GM10266 (cell line): ENCODE data around the gene ODF2.

Experiments
- DNase-seq: peaks from one replicate; pipeline ENCODE4 v3.0.0; 2012; ENCODE audit errors: extremely low spot score
- TF ChIP-seq, protein P1 (sequence below): IDR thresholded peaks from 2 replicates; pipeline ENCODE4 v1.5.1; 2012; ENCODE audit warnings: mild to moderate bottlenecking, low read depth; ENCODE audit not compliant: control insufficient read depth, insufficient read depth; ENCODE audit errors: missing control alignments

ODF2 gene

DNA sequence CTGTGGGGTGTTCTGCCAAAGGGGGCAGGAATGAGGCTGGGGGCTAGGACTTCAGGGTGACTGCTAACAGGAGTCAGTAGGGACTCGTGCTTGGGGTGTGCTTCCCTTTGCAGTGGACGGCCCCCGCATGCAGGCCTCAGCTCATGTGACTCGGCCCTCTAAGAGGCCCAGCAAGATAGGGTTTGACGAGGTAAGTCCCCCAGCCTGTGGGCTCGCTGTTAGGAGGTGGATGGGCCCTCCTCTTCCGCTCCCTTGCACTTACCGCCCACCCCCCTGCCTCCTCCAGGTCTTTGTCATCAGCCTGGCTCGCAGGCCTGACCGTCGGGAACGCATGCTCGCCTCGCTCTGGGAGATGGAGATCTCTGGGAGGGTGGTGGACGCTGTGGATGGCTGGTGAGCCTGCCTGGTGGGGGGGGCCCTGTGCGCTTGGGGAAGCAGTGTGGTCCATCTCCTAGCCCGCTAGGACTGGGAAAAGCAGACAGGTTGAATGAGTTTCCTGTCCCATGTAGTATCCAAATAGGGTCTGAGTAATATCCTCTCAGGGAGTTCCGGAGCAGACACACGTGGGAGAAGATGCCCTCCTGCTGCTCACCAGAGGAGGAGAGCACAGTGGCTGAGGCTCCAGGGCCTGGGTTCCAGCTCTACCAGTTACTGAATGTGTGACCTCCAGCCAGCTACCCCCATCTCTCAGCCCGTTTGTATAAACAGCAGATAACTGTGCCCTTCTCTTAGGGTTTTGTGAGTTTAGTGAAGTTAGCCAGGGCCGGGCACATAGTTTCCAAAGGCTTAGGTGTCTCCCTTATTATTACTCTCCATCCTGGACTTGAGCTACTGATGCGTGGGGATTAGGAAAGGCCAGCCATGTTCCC lies 26.9 kb upstream of the ODF2 start:
- TF ChIP-seq, protein P1, sequence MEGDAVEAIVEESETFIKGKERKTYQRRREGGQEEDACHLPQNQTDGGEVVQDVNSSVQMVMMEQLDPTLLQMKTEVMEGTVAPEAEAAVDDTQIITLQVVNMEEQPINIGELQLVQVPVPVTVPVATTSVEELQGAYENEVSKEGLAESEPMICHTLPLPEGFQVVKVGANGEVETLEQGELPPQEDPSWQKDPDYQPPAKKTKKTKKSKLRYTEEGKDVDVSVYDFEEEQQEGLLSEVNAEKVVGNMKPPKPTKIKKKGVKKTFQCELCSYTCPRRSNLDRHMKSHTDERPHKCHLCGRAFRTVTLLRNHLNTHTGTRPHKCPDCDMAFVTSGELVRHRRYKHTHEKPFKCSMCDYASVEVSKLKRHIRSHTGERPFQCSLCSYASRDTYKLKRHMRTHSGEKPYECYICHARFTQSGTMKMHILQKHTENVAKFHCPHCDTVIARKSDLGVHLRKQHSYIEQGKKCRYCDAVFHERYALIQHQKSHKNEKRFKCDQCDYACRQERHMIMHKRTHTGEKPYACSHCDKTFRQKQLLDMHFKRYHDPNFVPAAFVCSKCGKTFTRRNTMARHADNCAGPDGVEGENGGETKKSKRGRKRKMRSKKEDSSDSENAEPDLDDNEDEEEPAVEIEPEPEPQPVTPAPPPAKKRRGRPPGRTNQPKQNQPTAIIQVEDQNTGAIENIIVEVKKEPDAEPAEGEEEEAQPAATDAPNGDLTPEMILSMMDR: no peak
- DNase-seq: no peak

DNA sequence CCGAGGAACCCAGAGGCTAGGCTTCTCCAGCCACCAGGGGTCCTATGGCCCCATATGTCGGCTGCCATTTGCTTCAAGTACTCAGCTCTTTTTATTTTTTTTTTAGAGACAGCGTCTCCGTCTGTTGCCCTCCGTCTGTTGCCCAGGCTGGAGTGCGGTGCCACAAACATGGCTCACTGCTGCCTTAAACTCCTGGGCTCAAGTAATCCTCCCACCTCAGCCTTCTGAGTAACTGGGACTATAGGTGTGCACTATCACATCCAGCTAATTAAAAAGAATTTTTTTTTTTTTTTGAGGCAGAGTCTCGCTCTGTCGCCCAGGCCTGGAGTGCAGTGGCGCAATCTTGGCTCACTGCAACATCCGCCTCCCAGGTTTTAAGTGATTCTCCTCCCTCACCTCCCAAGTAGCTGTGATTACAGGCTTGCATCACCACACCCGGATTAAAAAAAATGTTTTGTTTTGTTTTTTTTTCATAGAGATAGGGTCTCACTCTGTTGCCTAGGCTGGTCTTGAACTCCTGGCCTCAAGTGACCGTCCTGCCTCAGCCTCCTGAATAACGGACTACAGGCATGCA lies 26.2 kb upstream of the ODF2 start:
- TF ChIP-seq, protein P1: no peak
- no peak for DNase-seq

DNA sequence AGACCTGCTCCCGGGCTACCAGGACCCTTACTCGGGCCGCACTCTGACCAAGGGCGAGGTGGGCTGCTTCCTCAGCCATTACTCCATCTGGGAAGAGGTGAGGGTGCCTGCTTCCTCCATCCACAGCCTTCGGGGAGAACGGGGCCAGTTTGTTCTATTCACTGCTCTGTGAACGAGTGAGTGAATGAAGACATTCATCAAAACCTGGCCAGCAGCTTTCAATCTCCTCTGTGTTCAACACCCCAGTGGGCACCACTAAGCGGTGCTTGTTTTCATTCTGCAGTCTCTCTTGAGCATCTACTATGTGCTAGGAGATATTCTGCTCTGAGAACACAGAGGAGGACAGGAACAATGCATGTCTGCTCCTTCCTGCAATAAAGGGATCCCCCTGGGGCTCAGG lies 24.6 kb upstream of the ODF2 start:
- TF ChIP-seq, protein P1: no peak
- no peak for DNase-seq

DNA sequence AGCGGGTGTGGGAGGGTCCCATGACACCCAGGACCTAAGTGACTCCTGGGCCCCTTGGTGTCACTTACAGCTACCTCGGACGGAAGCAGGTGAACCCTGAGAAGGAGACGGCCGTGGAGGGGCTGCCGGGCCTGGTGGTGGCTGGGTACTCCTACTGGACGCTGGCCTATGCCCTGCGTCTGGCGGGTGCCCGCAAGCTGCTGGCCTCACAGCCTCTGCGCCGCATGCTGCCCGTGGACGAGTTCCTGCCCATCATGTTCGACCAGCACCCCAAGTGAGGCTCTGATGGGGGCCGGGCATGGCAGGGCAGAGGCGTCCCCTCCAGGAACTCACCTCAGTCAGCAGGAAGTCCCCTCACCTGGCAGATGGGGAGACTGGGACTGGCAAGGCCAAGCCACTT lies 21.5 kb upstream of the ODF2 start:
- TF ChIP-seq, protein P1: no peak
- no peak for DNase-seq

DNA sequence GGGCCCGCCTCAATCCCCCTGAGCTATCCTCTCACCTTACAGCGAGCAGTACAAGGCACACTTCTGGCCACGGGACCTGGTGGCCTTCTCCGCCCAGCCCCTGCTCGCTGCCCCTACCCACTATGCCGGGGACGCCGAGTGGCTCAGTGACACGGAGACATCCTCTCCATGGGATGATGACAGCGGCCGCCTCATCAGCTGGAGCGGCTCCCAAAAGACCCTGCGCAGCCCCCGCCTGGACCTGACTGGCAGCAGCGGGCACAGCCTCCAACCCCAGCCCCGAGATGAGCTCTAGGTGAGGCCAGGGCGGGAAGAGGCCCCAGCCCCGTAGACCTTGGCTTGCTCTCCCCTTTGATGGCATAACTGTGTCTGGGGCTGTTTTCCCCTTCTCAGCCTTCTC lies 20.2 kb upstream of the ODF2 start:
- DNase-seq: no peak
- TF ChIP-seq, protein P1: no peak

DNA sequence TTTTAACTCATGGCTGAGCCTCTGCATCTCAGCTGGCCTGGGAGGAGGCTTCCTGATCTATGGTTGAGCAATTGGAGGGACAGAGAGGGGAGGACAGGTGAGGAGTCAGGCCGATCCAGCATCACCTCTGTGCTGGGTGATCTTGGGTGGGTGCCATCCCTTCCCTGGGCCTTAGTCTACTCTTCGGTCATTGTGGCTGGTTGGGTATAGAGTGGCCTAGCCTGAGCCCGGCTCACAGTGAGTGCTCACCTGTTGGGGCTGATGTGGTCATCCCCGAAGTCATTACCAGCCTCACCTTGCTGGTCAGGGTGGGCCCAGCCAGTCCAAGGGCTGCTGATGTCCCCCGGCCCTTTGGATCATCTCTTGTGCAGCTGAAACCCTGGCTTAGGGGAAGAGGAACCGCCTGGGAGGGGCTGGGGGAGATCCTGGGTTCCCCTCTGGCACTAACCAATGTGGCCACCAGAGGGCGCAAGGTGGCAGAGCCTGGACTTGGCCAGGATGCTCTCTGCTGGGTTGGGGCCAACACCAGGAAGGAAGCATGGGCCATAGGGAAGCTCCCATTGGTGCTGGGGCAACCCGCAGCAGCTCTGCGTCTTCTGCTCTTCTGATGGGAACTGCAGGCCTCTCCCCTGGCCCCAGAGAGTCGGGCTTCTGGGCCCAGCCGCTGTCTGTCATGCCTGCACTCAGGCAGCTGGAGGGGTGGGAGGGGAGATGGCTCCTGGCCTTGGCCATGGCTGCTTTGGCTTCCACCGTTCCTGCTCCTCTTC lies 17.3 kb upstream of the ODF2 start:
- TF ChIP-seq, protein P1: peak; percentile 94
- DNase-seq: peak; percentile 88
